ENCODE measurements around the gene GPNMB. TPM values are rescaled to one million over a fixed set of nuclear protein-coding genes. Genes with fewer than 3 reads are reported as not detected.

Gene GPNMB
- total RNA-seq, 6 experiments from 2014 or later = 19.3 to 48.8 (median 44.1) TPM

- 0 out of 2 replicates have a peak, but pooled peaks cover 5% of the 10 kb centered on the region for H3K36me3 Mint-ChIP-seq (ENCODE audit: low read depth)
These were observed 22.2 kb downstream of the GPNMB start for GRCh38 chr7:23268746-23269145.

GRCh38 chr7:23272275-23272674 is 25.7 kb downstream of the GPNMB start:
- H3K36me3 Mint-ChIP-seq (ENCODE audit: low read depth) = 0 out of 2 replicates have a peak, but pooled peaks cover 1% of the 10 kb centered on the region
- no peak for DNase-seq
- no peak overlapping the region; the same call in 1 of the 2 replicates for H3K27ac Mint-ChIP-seq
- H3K27me3 Mint-ChIP-seq (ENCODE audit: insufficient read depth) = no peaks in the 10 kb centered on the region
- no peak for TF ChIP-seq CTCF (IDR thresholded peaks at IDR 0.05)
- peaks cover 11% of the 10 kb centered on the region for H3K4me1 Mint-ChIP-seq (ENCODE audit: low read depth)
- H3K9me3 Mint-ChIP-seq = no peaks in the 10 kb centered on the region
- H3K4me3 Mint-ChIP-seq = no peak overlapping the region

More at GRCh38 chr7:23268746-23269145, 22.2 kb downstream of the GPNMB start:
- Mint-ChIP-seq H3K4me1 (ENCODE audit: low read depth) (peaks cover 11% of the 10 kb centered on the region), H3K27ac (no peak overlapping the region), H3K4me3 (no peak overlapping the region), H3K27me3 (ENCODE audit: insufficient read depth) (no peaks in the 10 kb centered on the region; the same call in 1 of the 2 replicates), H3K9me3 (no peaks in the 10 kb centered on the region)
- DNase-seq = peak; percentile 13
- no peak for TF ChIP-seq CTCF (IDR thresholded peaks at IDR 0.05)

- peaks cover 11% of the 10 kb centered on the region for H3K4me1 Mint-ChIP-seq (ENCODE audit: low read depth)
- peak; percentile 92 for TF ChIP-seq CTCF (IDR thresholded peaks at IDR 0.05)
- no peaks in the 10 kb centered on the region for H3K36me3 Mint-ChIP-seq (ENCODE audit: low read depth)
- no peaks in the 10 kb centered on the region for H3K9me3 Mint-ChIP-seq
- peak; percentile 80 for DNase-seq
- H3K4me3 Mint-ChIP-seq = no peak overlapping the region
- H3K27ac Mint-ChIP-seq = no peak overlapping the region
- H3K27me3 Mint-ChIP-seq (ENCODE audit: insufficient read depth) = no peaks in the 10 kb centered on the region
These were observed 26.6 kb downstream of the GPNMB start for GRCh38 chr7:23273141-23273599.

GRCh38 chr7:23275912-23276311 is 29.3 kb downstream of the GPNMB start:
- peaks cover 11% of the 10 kb centered on the region for H3K4me1 Mint-ChIP-seq (ENCODE audit: low read depth)
- no peak overlapping the region for H3K4me3 Mint-ChIP-seq
- H3K27me3 Mint-ChIP-seq (ENCODE audit: insufficient read depth) = no peaks in the 10 kb centered on the region
- DNase-seq = no peak
- no peak for TF ChIP-seq CTCF (IDR thresholded peaks at IDR 0.05)
- no peaks in the 10 kb centered on the region for H3K36me3 Mint-ChIP-seq (ENCODE audit: low read depth)
- H3K27ac Mint-ChIP-seq = no peak overlapping the region
- no peaks in the 10 kb centered on the region for H3K9me3 Mint-ChIP-seq

DNA sequence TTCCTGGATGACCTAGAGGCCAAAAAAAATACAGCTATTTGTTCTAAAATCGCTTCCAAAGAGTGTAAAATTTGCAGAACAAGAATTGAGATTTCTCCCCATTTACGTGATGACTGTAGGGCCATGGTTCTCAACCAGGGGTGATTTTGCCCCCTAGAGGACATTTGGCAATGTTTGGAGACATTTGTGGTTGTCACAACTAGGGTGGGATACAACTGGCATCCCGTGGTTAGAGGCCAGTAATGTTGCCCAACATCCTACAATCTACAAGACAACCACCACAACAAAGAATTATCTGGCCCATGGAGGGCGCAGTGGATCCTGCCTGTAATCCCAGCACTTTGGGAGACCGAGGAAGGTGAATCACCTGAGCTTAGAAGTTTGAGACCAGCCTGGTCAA is 29.8 kb downstream of the GPNMB start:
- DNase-seq = no peak
- Mint-ChIP-seq H3K36me3 (ENCODE audit: low read depth) (no peaks in the 10 kb centered on the region), H3K27ac (no peak overlapping the region), H3K9me3 (no peaks in the 10 kb centered on the region), H3K4me1 (ENCODE audit: low read depth) (peaks cover 11% of the 10 kb centered on the region), H3K4me3 (no peak overlapping the region), H3K27me3 (ENCODE audit: insufficient read depth) (no peaks in the 10 kb centered on the region)
- peak; percentile 57 for TF ChIP-seq CTCF (IDR thresholded peaks at IDR 0.05)

GRCh38 chr7:23276947-23277346 is 30.4 kb downstream of the GPNMB start:
- Mint-ChIP-seq H3K9me3 (no peaks in the 10 kb centered on the region), H3K4me3 (no peak overlapping the region), H3K36me3 (ENCODE audit: low read depth) (no peaks in the 10 kb centered on the region), H3K27ac (no peak overlapping the region), H3K27me3 (ENCODE audit: insufficient read depth) (no peaks in the 10 kb centered on the region), H3K4me1 (ENCODE audit: low read depth) (peaks cover 11% of the 10 kb centered on the region)
- no peak for TF ChIP-seq CTCF (IDR thresholded peaks at IDR 0.05)
- DNase-seq = no peak

All from HFFc6 (cell line).